Measurements from ENCODE around the gene SYNGAP1.

The SYNGAP1 gene

DNA sequence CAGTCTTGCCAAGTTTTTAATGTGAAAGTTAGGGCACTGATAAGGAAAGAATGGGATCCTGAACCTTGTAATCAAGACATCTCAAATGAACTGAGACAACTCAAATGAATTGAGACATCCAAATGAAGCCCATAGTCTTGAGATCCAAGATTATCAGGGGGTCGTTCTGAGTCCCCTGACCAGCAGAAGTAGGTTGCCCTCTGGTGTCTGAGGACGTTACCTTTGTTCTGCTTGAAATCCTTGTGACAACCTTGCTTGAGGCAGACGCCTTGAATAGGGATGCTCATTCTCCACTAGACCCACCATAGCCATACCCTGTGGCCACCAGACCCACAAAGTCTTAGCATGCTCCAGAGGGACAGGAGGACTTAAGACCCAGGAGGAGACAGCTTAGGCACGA lies 72.2 kb downstream of the SYNGAP1 start:
- no peak overlapping the region for H3K4me3 ChIP-seq (ENCODE audit: low read length in 2 of 2)
- H2BK15ac ChIP-seq (ENCODE audit: low read length) = no peak overlapping the region
- H3K4me1 ChIP-seq (ENCODE audit: control insufficient read depth in 2 of 2, insufficient read depth in 1 of 2, low read depth in 1 of 2, low read length in 2 of 2) = peaks cover 0 to 2% of the 10 kb centered on the region in 2 donors
- no peak overlapping the region for H3K14ac ChIP-seq (ENCODE audit: low read length)
- no peak overlapping the region for H2BK5ac ChIP-seq (ENCODE audit: low read length)
- H3K27ac ChIP-seq (replicated peaks; ENCODE audit: low read length) = no peak overlapping the region
- H2AK5ac ChIP-seq (ENCODE audit: low read depth, low read length) = no peak overlapping the region
- peaks cover 1% of the 10 kb centered on the region for H3K79me1 ChIP-seq (ENCODE audit: low read depth, low read length)
- no peak overlapping the region for H4K91ac ChIP-seq (ENCODE audit: low read depth, low read length, poor library complexity)
- no peak overlapping the region for H3K18ac ChIP-seq (ENCODE audit: low read length)
- no peak overlapping the region for H4K8ac ChIP-seq (ENCODE audit: low read depth, low read length)
- H3K36me3 ChIP-seq (replicated peaks in 1 of 2; ENCODE audit: control insufficient read depth in 2 of 2, insufficient read depth in 2 of 2, low read length in 2 of 2) = no peaks in the 10 kb centered on the region
- WGBS, 2 donors (ENCODE audit: extremely low coverage in 2 of 2, insufficient read length in 2 of 2, insufficient replicate concordance in 1 of 2) = no CpG with 5 or more reads among the region's 4 CpGs
- no peak overlapping the region for H2AFZ ChIP-seq (ENCODE audit: low read length)
- H2BK120ac ChIP-seq (ENCODE audit: low read depth, low read length) = no peak overlapping the region
- no peak overlapping the region for H3K4me2 ChIP-seq (ENCODE audit: insufficient read depth, low read length, poor library complexity, severe bottlenecking)
- H3K9me3 ChIP-seq (replicated peaks in 1 of 2; ENCODE audit: control insufficient read depth in 2 of 2, insufficient read depth in 1 of 2, low read depth in 1 of 2, low read length in 2 of 2) = no peaks in the 10 kb centered on the region
- H3K23ac ChIP-seq (ENCODE audit: low read depth, low read length, poor library complexity) = no peak overlapping the region
- no peak for DNase-seq (ENCODE audit: low spot score)
- H3K4ac ChIP-seq (ENCODE audit: low read length) = no peak overlapping the region
- H2BK12ac ChIP-seq (ENCODE audit: low read length) = no peak overlapping the region
- no peak overlapping the region for H3K9ac ChIP-seq (ENCODE audit: low read depth, low read length, poor library complexity)
- no peaks in the 10 kb centered on the region for H3K27me3 ChIP-seq (ENCODE audit: control insufficient read depth in 3 of 3, insufficient read depth in 3 of 3, low read depth in 1 of 3, low read length in 3 of 3)

DNA sequence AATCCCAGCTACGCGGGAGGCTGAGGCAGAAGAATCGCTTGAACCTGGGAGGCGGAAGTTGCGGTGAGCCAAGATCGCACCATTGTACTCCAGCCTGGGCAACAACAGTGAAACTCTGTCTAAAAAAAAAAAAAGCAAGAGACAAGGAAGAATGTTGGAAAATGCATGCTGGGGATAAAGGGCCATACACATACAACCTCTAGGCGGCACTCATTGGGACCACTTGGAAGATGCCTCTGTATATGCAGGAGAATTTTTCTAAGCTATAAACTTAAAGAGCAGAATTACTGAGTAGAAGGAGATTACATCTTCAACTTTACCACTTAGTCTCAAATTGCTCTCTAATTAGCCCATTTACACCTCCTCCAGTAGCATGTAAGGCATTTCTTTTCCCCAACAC lies 77.3 kb downstream of the SYNGAP1 start:
- Histone ChIP-seq H2AFZ (ENCODE audit: low read length) (no peak overlapping the region), H3K23ac (ENCODE audit: low read depth, low read length, poor library complexity) (no peak overlapping the region), H2BK5ac (ENCODE audit: low read length) (no peak overlapping the region), H2AK5ac (ENCODE audit: low read depth, low read length) (no peak overlapping the region), H3K14ac (ENCODE audit: low read length) (no peak overlapping the region), H4K91ac (ENCODE audit: low read depth, low read length, poor library complexity) (no peak overlapping the region), H3K27ac (replicated peaks; ENCODE audit: low read length) (no peak overlapping the region), H3K79me1 (ENCODE audit: low read depth, low read length) (no peaks in the 10 kb centered on the region), H3K9me3 (replicated peaks in 1 of 2; ENCODE audit: control insufficient read depth in 2 of 2, insufficient read depth in 1 of 2, low read depth in 1 of 2, low read length in 2 of 2) (no peaks in the 10 kb centered on the region), H4K8ac (ENCODE audit: low read depth, low read length) (no peak overlapping the region), H3K4me1 (ENCODE audit: control insufficient read depth in 2 of 2, insufficient read depth in 1 of 2, low read depth in 1 of 2, low read length in 2 of 2) (no peaks in the 10 kb centered on the region), H3K9ac (ENCODE audit: low read depth, low read length, poor library complexity) (no peak overlapping the region), H3K4me3 (ENCODE audit: low read length in 2 of 2) (no peak overlapping the region), H2BK15ac (ENCODE audit: low read length) (no peak overlapping the region), H3K4me2 (ENCODE audit: insufficient read depth, low read length, poor library complexity, severe bottlenecking) (no peak overlapping the region), H2BK12ac (ENCODE audit: low read length) (no peak overlapping the region), H3K4ac (ENCODE audit: low read length) (no peak overlapping the region), H3K36me3 (replicated peaks in 1 of 2; ENCODE audit: control insufficient read depth in 2 of 2, insufficient read depth in 2 of 2, low read length in 2 of 2) (no peaks in the 10 kb centered on the region), H3K27me3 (ENCODE audit: control insufficient read depth in 3 of 3, insufficient read depth in 3 of 3, low read depth in 1 of 3, low read length in 3 of 3) (no peaks in the 10 kb centered on the region), H3K18ac (ENCODE audit: low read length) (no peak overlapping the region), H2BK120ac (ENCODE audit: low read depth, low read length) (no peak overlapping the region)
- WGBS, 2 donors (ENCODE audit: extremely low coverage in 2 of 2, insufficient read length in 2 of 2, insufficient replicate concordance in 1 of 2) = no CpG with 5 or more reads among the region's 7 CpGs
- DNase-seq (ENCODE audit: low spot score) = no peak

DNA sequence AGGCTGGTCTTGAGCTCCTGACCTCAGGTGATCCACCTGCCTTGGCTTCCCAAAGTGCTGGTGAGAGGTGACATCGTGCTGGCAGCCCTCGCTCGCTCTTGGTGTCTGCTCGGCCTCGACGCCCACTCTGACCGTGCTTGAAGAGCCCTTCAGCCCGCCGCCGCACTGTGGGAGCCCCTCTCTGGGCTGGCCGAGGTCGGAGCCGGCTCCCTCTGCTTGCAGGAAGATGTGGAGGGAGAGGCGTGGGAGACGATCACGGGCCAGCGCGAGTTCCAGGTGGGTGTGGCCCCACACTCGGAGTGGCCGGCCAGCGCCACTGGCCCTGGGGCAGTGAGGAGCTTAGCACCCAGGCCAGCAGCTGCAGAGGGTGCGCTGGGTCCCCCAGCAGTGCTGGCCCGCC lies 82.6 kb downstream of the SYNGAP1 start:
- no CpG with 5 or more reads among the region's 23 CpGs for WGBS, 2 donors (ENCODE audit: extremely low coverage in 2 of 2, insufficient read length in 2 of 2, insufficient replicate concordance in 1 of 2)
- H3K79me1 ChIP-seq (ENCODE audit: low read depth, low read length) = no peaks in the 10 kb centered on the region
- H2BK15ac ChIP-seq (ENCODE audit: low read length) = no peak overlapping the region
- H2AK5ac ChIP-seq (ENCODE audit: low read depth, low read length) = no peak overlapping the region
- no peak overlapping the region for H2BK12ac ChIP-seq (ENCODE audit: low read length)
- H3K4me1 ChIP-seq (ENCODE audit: control insufficient read depth in 2 of 2, insufficient read depth in 1 of 2, low read depth in 1 of 2, low read length in 2 of 2) = peaks cover 0 to 9% of the 10 kb centered on the region in 2 donors
- H2BK5ac ChIP-seq (ENCODE audit: low read length) = no peak overlapping the region
- no peak overlapping the region for H3K14ac ChIP-seq (ENCODE audit: low read length)
- H3K27me3 ChIP-seq (ENCODE audit: control insufficient read depth in 3 of 3, insufficient read depth in 3 of 3, low read depth in 1 of 3, low read length in 3 of 3) = no peaks in the 10 kb centered on the region
- DNase-seq (ENCODE audit: low spot score) = no peak
- H3K18ac ChIP-seq (ENCODE audit: low read length) = peak overlapping the region; percentile 28
- no peaks in the 10 kb centered on the region for H3K36me3 ChIP-seq (replicated peaks in 1 of 2; ENCODE audit: control insufficient read depth in 2 of 2, insufficient read depth in 2 of 2, low read length in 2 of 2)
- no peak overlapping the region for H4K8ac ChIP-seq (ENCODE audit: low read depth, low read length)
- H3K9ac ChIP-seq (ENCODE audit: low read depth, low read length, poor library complexity) = no peak overlapping the region
- H3K23ac ChIP-seq (ENCODE audit: low read depth, low read length, poor library complexity) = peak overlapping the region; percentile 65
- H3K27ac ChIP-seq (replicated peaks; ENCODE audit: low read length) = no peak overlapping the region
- H3K4me3 ChIP-seq (ENCODE audit: low read length in 2 of 2) = no peak overlapping the region
- no peak overlapping the region for H3K4me2 ChIP-seq (ENCODE audit: insufficient read depth, low read length, poor library complexity, severe bottlenecking)
- no peak overlapping the region for H4K91ac ChIP-seq (ENCODE audit: low read depth, low read length, poor library complexity)
- no peak overlapping the region for H2BK120ac ChIP-seq (ENCODE audit: low read depth, low read length)
- H2AFZ ChIP-seq (ENCODE audit: low read length) = no peak overlapping the region
- peaks cover 3 to 4% of the 10 kb centered on the region in 2 donors for H3K9me3 ChIP-seq (replicated peaks in 1 of 2; ENCODE audit: control insufficient read depth in 2 of 2, insufficient read depth in 1 of 2, low read depth in 1 of 2, low read length in 2 of 2)
- H3K4ac ChIP-seq (ENCODE audit: low read length) = no peak overlapping the region

DNA sequence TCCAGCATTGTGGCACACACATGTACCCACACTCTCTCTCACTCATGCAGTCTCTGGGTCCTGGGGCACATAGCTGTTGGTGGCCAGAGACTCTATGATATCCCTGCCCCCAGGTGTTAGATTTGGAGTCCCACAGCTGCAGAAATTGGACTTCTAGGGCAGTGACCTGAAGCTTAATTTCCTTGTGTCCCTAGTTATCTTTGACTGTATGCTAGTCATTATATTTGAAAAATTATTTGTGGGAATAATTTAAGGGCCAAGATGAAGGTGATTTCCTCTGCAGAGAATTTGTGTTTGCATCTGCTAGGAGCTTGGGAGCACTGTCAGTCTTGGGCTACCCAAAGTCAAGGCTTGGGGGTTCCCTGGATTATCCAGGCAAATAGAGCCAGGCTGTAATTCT lies 84.6 kb downstream of the SYNGAP1 start:
- Histone ChIP-seq H2AFZ (ENCODE audit: low read length) (no peak overlapping the region), H3K23ac (ENCODE audit: low read depth, low read length, poor library complexity) (no peak overlapping the region), H3K27me3 (ENCODE audit: control insufficient read depth in 3 of 3, insufficient read depth in 3 of 3, low read depth in 1 of 3, low read length in 3 of 3) (peaks cover 0 to 8% (median 0%) of the 10 kb centered on the region in 3 experiments), H3K14ac (ENCODE audit: low read length) (no peak overlapping the region), H2AK5ac (ENCODE audit: low read depth, low read length) (no peak overlapping the region), H3K9me3 (replicated peaks in 1 of 2; ENCODE audit: control insufficient read depth in 2 of 2, insufficient read depth in 1 of 2, low read depth in 1 of 2, low read length in 2 of 2) (peaks cover 3 to 4% of the 10 kb centered on the region in 2 donors), H4K8ac (ENCODE audit: low read depth, low read length) (no peak overlapping the region), H2BK15ac (ENCODE audit: low read length) (no peak overlapping the region), H2BK120ac (ENCODE audit: low read depth, low read length) (no peak overlapping the region), H3K4me1 (ENCODE audit: control insufficient read depth in 2 of 2, insufficient read depth in 1 of 2, low read depth in 1 of 2, low read length in 2 of 2) (peaks cover 5 to 9% of the 10 kb centered on the region in 2 donors), H2BK5ac (ENCODE audit: low read length) (no peak overlapping the region), H3K4me3 (ENCODE audit: low read length in 2 of 2) (no peak overlapping the region), H3K27ac (replicated peaks; ENCODE audit: low read length) (no peak overlapping the region), H3K36me3 (replicated peaks in 1 of 2; ENCODE audit: control insufficient read depth in 2 of 2, insufficient read depth in 2 of 2, low read length in 2 of 2) (no peaks in the 10 kb centered on the region), H3K79me1 (ENCODE audit: low read depth, low read length) (no peaks in the 10 kb centered on the region), H3K4ac (ENCODE audit: low read length) (no peak overlapping the region), H3K9ac (ENCODE audit: low read depth, low read length, poor library complexity) (no peak overlapping the region), H3K18ac (ENCODE audit: low read length) (no peak overlapping the region), H2BK12ac (ENCODE audit: low read length) (no peak overlapping the region), H4K91ac (ENCODE audit: low read depth, low read length, poor library complexity) (no peak overlapping the region), H3K4me2 (ENCODE audit: insufficient read depth, low read length, poor library complexity, severe bottlenecking) (no peak overlapping the region)
- DNase-seq (ENCODE audit: low spot score) = no peak

All from neuronal stem cell (in vitro differentiated cells).